ENCODE measurements around the gene DUOXA1. TPM values are rescaled to one million over a fixed set of nuclear protein-coding genes. Genes with fewer than 3 reads are reported as not detected.

Gene DUOXA1
- total and polyA plus RNA-seq, 2 of the 4 experiments (the other 2 are of a cell fraction): 0.02 TPM; not detected in 1

DNA sequence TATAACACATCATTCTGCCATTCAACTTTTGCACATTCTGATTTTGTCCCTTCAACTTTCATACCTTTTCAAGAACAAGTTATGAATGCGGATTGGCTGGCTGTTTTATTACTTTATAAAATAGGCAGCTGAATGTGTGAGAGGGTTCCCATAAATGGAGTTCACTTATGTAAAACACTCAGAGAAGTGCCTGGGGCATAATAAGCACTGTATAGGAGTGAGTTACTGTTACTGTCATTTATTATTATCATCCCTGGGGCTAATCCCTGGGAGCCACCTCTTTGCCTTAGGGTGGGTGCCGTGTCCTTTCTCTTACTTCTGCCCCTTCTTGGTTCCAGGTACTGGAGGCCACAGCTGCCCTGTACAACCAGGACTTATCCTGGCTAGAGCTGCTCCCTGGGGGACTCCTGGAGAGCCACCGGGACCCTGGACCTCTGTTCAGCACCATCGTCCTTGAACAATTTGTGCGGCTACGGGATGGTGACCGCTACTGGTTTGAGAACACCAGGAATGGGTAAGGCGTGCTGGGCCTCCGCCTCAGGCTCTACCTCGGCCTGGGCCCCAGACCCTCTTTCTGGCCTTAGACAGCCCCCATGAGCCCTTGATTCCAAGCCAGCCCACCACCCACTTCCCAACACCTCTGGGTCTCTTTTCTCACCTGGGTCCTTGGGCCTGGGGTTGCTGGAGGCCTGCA, 11.0 kb upstream of the DUOXA1 start:
- no peak overlapping the region for H2BK120ac ChIP-seq (ENCODE audit: low read depth, low read length)
- no peak overlapping the region for H2BK15ac ChIP-seq (ENCODE audit: low read depth, low read length)
- H2BK5ac ChIP-seq (ENCODE audit: low read depth, low read length, poor library complexity, severe bottlenecking): no peak overlapping the region
- no peak overlapping the region for H4K91ac ChIP-seq (ENCODE audit: insufficient read depth, low read depth, low read length)
- no peak overlapping the region for H3K23ac ChIP-seq (ENCODE audit: low read depth, low read length)
- H3K27ac ChIP-seq (ENCODE audit: insufficient read depth, low read length): no peak overlapping the region
- H3K9ac ChIP-seq (ENCODE audit: low read depth, low read length): no peak overlapping the region
- in situ Hi-C loops (cut with MboI; ENCODE audit: low sequenced_read_pairs): no loop called here
- dilution Hi-C loops (cut with HindIII; ENCODE audit: low sequenced_read_pairs, unreplicated experiment): no loop called here
- 80% methylated on average over 1 of the region's 10 CpGs; no CpG with 5 or more reads in 1 of the 2 experiments for WGBS, 2 experiments (ENCODE audit: extremely low coverage in 2 of 2, insufficient read length in 1 of 2)
- H3K4ac ChIP-seq (ENCODE audit: low read depth, low read length): no peak overlapping the region
- TF ChIP-seq MAFK (IDR thresholded peaks at IDR 0.05; ENCODE audit: low read depth, low read length): no peak
- no peak for ATAC-seq (ENCODE audit: low read depth)
- H3K27me3 ChIP-seq (ENCODE audit: control insufficient read depth, insufficient read depth, low read length): peaks cover 54% of the 10 kb centered on the region
- intact Hi-C loops (cut with micrococcal nuclease): no loop called here
- H4K20me1 ChIP-seq (ENCODE audit: insufficient read depth, low read length): no peaks in the 10 kb centered on the region
- H4K8ac ChIP-seq (ENCODE audit: low read depth in 2 of 2, low read length in 2 of 2): no peak overlapping the region
- H3K79me1 ChIP-seq (ENCODE audit: low read depth in 1 of 2, low read length in 2 of 2): no peaks in the 10 kb centered on the region
- no peak overlapping the region for H3K4me2 ChIP-seq (ENCODE audit: low read depth, low read length)
- no peak overlapping the region for H2BK20ac ChIP-seq (ENCODE audit: low read depth, low read length)
- no TSS peak for BruUV-seq (replicated peaks)
- no peak overlapping the region for H2AK9ac ChIP-seq (replicated peaks; ENCODE audit: low read depth, low read length, poor library complexity)
- no peak overlapping the region for H4K5ac ChIP-seq (ENCODE audit: low read depth, low read length)
- H3K14ac ChIP-seq (replicated peaks; ENCODE audit: low read depth, low read length): no peak overlapping the region
- ChIA-PET CTCF (no interaction called here), POLR2A (ENCODE audit: unreplicated experiment) (no interaction called here)
- H2AFZ ChIP-seq (replicated peaks; ENCODE audit: low read length, poor library complexity): no peak overlapping the region
- H3K56ac ChIP-seq (ENCODE audit: extremely low read depth, insufficient read depth, low read length): no peak overlapping the region
- H3K9me1 ChIP-seq (ENCODE audit: insufficient read depth, low read length): no peaks in the 10 kb centered on the region
- no peak overlapping the region for H3K4me3 ChIP-seq (ENCODE audit: insufficient read depth, low read depth, low read length)
- no peak overlapping the region for H2AK5ac ChIP-seq (ENCODE audit: low read depth, low read length)
- H3K9me3 ChIP-seq (ENCODE audit: control insufficient read depth, insufficient read depth, low read length): no peaks in the 10 kb centered on the region
- H3K4me1 ChIP-seq (ENCODE audit: control insufficient read depth, insufficient read depth, low read length): no peaks in the 10 kb centered on the region
- no peaks in the 10 kb centered on the region for H3K36me3 ChIP-seq (ENCODE audit: control insufficient read depth, insufficient read depth, low read length)
- DNase-seq: no peak
- H3K18ac ChIP-seq (ENCODE audit: low read depth, low read length): no peak overlapping the region

Measured in IMR-90 (cell line).